GM15510 (cell line): Measurements from ENCODE around the gene TTC38.

Experiments used
- POLR2A ChIP-seq: IDR thresholded peaks from 3 replicates; pipeline ENCODE4 v1.6.1; 2011; ENCODE audit warnings: borderline replicate concordance; ENCODE audit not compliant: insufficient read length; ENCODE audit errors: extremely low read depth

Gene TTC38

DNA sequence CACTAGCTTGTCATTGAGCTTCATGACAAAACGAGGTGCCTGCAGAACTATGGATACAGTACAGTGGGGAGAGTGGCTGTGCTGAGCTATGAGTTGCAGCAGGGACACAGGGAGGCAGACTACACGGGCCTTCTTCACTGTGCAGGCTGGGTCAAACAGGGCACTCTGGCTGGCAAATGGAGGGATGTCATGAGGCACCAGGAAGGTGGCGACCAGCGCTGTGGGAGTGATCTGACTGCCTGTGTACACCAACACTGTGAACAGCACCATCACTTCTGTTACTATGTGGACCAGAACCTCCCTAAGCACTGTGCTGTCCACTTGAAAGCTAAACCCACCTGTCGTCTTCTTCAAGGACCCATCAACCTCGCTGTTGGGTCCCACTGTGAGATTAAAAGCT, 7.8 kb upstream of the TTC38 start:
- no peak for TF ChIP-seq POLR2A

DNA sequence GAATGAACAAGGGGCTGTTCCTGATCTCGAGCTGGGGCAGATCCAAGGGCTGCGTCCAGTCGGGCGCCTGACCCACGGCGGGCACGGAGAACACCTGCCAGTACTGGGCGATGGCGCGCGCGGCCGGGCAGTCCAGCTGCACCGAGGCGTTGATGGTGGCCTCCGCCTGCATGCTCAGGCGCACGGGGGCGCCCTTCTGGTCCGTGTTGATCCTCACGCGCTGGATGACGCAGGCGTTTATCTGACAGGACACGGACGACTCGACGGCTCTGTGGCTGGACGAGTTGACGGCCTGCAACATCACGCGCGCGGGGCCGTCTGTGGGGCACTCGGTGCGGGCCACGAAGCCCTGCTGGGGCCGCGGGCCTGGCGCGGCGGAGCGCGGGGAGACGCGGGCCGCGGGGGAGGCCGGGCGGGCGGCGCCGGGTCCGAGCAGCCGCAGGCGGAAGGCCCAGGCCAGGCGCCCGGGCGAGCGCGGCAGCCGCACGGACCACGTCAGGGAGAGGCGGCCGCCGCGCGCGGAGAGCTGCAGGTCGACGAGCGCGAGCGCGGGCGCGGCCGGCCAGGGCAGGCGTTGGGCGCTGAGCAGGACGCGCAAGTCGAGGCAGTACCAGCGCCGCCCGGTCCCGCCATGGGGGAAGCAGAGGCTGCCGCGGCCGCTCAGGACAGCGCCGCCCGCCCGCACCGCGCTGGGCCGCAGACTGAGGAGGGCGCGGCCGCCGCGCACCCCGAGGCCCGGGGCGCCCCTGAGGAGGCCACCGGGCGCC, 5.2 kb upstream of the TTC38 start:
- TF ChIP-seq POLR2A, result no peak

DNA sequence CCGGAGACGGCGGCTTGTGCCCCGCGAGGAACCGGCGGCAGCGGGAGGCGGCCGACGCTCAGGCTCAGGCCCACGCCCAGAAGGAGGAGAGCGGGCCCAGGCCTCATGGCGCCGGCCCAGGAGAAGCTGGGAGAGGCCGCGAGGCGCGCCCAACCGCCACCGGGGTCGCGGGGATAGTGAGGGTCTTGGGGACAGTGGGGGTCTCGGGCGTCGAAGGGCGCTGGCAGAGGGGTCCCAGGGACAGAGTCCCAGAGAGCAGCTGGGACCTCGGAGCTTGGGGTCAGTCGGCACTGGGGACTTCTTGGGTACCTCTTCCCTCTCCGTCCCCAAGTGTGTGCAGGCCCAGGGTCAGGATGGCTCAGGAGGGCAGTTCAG, 4.6 kb upstream of the TTC38 start, which contains the start of gene PKDREJ:
TSS of gene PKDREJ (minus strand) at position 128 of the 375 bp plus-strand sequence. CDS start at position 107, 21 bp downstream.
- TF ChIP-seq POLR2A, result no peak

DNA sequence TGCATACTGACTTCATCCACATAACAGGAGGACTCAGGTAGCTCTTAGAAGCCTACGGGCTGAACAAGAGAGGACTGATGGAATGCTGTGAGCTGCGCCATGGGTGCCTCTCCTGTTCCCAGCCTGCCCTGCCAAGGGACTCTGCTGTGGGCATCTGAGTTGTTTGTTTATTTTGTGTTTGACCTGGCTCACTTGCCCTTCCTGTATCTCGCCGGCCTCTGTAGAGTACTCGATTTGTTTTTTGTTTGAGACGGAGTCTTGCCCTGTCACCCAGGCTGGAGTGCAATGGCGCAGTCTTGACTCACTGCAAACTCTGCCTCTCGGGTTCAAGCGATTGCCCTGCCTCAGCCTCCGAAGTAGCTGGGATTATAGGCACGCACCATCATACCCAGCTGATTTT, 1.8 kb downstream of the TTC38 start:
- no peak for TF ChIP-seq POLR2A

DNA sequence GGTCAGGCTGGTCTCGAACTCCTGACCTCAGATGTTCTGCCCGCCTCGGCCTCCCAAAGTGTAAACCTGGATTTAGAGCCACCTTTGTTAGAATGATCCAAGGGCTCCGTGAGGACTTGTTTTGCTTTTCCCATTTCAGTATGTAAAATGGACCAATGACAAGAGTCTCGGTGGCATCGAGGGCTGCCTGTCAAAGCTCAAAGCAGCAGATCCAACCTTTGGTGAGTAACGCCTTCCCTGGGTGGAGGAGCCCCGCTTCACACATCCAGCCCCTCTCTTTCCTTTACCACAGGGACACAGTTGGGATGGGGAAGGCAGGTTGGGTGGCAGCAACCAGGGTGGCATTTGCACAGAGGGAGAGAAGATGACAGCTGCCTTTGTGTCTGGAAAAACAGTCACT, 4.4 kb downstream of the TTC38 start:
- no peak for TF ChIP-seq POLR2A

DNA sequence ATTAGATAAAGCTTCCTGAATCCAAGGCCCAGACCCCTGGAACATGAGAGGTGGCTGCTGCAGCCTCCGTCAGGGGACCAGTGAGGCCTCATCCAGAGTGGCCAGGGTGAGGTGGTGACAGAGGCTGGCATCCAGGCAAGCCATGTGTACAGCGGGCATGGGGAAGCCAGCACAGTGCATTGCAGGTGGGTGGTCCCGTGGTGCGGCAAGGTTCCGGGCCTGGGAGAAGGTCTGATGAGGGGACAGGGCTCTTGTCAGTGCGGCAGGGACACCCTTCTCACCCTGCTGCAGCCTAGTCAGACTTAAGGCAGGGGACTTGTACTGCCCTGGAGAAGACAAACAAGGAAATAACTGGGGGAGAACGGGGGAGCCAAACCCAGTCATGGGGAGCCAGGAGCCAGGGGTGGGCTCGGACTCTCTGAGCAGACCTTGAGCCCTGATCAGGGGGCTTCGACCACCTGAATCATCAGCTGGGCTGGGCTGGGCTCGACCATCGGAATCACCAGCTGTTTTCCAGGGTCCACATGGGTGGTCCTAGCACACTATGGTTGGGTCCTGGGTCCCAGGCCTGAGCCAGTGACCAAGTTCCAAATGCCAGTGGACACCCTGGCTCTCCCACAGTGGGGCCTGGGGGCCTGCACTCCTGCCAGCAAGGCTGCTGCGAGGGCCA, 5.1 kb downstream of the TTC38 start:
- no peak for TF ChIP-seq POLR2A

DNA sequence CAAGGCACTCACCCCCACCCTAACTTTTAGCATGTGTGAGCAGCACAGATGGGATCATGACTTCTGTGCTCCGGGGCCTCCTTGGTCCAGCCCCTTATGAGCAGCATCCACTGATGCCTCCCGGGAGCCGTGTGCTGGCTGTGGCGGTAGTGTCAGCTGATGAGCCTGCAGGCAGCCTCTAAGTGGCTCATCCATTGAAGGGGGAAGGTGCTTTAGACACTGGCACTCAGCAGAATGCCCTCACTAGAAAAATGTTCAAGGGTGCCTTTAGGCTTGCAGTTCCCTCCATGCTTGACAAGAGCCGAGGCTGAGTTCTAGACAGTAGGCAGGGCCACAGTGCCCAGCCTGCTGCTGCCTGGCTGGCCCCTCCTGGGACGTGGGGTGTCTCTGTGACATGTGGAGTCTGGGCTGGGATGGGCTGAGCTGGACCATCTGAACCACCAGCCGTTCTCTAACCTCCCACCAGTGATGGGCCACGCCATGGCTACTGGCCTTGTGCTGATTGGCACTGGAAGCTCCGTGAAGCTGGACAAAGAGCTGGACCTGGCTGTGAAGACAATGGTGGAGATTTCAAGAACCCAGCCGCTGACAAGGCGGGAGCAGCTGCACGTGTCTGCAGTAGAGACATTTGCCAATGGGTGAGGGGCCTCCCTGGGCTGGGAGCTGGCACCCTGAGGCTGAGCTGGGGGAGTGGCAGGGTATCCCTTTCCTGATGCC, 5.8 kb downstream of the TTC38 start:
- TF ChIP-seq POLR2A, result no peak

DNA sequence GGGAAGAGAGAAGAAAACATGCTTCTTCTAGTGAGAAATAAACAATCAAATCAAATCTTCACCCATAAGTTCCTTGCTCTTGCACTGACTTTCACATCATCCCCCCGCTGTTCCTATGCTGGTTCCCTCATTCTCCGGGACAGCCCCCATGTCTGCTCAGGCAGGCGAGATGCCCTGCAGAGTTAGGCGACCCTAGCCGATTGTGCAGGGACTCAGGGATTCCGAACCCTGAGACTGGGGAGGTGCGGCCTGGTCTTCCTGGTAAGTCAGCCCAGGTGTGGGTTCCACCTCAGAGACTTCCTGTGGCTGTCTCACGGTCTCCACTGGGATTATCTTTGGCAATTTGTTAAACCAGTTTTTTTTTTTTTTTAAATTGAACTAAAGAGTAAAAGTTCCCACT, 6.6 kb downstream of the TTC38 start:
- TF ChIP-seq POLR2A, result no peak

DNA sequence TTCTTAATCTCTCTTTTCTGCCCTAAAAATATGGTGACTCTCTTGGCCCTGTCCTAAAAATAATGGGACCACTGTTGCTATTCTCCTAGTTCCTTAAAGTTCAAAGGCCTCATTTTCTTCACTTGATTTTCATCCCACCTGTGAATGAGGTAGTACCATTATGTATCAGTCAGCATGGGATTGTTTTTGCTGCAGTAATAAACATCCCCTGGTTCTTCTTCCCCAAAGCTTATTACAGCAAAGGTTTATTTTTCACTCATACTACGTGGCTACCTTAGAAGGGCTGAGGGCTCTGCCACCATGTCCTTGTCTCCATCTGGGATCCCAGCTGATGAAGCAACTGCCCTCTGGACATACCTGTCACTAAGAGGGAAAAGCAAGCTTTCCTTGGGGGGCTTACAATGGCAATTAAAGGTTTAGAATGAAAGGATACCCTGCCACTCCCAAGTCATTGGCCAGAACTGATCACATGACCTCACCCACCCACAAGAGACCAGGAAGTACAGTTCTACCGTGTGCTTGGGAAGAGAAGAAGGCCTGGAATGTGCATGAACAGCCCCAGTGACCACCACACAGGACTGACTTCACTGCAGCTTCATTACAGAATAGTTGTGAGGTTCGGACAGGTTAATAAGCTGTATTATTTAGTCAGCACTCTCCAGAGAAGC, 7.8 kb downstream of the TTC38 start:
- TF ChIP-seq POLR2A, result no peak

DNA sequence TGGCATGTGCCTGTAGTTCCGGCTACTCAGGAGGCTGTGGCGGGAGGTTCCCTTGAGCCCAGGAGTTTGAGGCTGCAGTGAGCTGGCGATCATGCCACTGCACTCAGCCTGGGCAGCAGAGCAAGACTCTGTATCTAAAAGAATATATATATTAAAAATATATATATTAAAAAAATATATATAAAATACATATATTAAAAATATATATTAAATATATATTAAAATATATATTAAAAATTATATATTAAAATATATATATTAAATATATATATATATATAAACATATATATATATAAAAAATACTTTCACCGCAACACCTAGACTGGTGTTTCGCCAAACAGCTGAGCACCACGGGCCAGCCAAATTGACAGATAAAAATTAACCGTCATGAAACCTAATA, 8.8 kb downstream of the TTC38 start:
- no peak for TF ChIP-seq POLR2A

DNA sequence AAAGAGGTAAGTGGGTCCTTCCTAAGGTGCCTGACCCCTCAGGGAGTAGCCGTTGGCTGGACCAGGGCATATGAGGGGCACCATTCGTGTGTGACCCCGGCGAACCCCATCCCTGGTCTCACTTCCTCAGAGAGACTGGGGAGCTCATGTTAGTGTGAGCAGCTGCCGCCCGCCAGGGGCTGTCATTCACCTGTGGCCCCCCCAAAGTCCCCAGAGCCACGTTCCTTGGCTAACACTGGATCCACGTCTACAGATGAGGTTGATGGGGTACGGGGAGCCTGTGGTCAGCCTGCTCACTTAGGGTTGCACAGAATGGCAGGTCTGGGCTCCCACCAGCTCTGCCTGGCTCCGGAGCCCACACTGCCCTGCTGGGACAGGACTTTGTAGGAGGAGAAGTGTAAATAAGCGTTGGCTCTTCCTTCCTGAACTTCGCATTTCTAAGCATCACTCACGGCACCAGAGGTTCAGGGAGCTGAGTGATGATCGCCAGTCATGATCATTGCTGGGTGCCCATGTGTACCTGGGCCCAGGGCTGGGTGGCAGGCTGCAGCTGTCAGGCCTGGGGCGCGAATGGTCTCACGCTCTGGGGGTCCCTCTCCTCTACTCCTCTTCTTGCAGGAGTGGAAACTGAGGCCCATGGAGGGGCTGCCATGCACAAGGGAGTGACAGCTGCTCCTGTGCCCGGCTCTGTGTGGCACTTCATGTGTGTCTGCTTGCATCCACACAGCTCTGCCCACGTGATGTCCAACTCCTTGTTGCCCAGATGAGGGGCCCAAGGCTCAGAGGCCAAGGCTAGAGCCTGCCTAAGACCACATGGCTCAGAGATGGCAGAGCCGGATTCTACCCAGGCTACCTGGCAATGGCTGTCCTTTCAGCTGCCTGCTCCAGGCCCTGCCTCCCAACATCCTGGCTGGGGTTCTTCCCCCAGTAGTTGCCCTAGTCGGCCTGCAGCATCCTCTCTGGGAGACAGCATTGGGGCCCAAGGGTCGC, 11.1 kb downstream of the TTC38 start:
- no peak for TF ChIP-seq POLR2A

DNA sequence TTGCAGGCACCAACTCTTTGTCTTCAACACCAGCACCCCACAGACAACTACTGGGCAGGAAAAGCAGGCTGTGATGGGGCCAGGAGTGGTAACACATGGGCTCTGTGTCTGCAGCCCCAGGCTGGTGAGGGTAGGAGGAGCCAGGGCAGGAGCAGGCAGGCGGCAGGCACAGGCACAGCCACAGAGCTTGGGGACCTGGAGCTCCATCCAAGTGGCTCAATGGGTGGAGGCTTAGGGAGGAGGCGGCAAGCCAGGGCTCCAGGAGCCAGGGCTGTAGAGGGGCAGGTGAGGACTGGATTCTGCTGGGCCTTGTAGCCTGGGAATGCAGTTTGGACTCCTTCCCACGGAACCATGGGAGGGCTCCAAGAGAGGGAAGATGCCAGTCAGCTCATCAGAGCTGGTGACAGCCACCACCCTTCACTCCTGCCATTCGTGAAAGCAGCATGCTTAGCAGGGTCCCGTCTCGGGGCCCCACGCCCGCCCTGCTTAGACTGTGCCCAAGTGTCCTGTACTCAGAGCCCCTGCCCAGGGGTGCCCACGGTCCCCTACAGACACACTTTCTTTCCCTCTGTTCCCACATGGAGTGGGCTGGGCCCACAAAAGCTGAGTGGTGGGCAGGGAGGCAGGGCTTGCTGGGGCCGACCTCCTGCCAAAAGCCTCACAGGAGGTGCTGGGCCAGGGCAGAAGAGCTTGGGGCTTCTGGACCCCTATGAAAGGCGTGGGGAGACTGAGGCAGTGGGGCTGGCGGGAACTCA, 12.4 kb downstream of the TTC38 start:
- no peak for TF ChIP-seq POLR2A

DNA sequence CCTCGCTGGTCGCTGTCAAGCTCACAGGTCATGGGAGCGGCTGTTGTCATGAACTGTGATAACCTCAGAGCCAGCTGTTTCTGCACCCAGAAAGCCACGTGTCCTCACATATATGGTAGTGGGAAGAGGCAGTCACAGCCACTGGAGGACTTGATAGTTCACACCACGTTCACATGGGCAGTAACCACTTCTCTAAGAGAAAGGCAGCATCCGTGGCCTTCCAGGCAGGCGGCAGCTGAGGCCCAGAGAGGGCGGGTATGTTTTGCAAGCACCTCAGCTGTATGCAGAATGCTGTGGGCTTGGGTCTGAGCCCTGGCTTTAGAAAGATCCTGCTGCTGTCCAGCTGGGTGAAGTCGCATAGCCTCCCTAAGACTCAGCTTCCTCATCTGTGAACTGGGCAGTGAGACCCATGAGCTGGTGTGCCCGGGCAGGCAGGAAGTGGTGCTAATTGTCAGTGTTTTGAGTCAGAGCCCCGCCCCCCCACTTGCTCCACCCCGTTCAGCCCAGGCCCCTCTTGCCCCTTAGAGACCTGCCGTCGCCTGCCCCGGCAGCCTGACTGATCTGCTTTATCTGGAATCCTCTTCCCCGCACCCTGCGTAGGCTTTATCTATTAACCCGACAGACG, 13.3 kb downstream of the TTC38 start:
- TF ChIP-seq POLR2A, result no peak
